Right hindlimb (tissue), 1 donor: ENCODE measurements around the gene IL1F10.

ENCODE experiments used
- DNase-seq: peaks from one replicate; pipeline ENCODE4 v3.0.0-alpha.2; 2018

Gene IL1F10

DNA sequence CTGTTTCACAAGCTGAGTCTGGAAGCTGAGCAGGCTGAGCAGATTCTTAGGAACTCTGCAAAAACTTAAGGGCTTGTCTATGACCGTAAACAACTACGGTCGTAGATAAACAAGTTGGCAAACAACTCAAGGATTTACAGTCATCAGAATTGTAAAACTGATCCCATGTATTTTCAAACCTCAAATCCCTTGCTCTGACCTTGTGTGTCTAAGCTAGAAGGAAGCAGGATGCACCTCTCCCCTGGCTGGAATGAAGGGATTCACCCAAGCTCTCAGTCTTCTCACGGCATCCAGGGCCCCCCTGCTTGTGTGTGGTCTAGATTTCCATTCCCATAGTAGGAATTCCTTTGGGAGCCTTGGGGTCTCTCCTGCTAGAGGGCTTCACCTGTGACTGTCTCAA, 47.2 kb downstream of the IL1F10 start:
- no peak for DNase-seq

DNA sequence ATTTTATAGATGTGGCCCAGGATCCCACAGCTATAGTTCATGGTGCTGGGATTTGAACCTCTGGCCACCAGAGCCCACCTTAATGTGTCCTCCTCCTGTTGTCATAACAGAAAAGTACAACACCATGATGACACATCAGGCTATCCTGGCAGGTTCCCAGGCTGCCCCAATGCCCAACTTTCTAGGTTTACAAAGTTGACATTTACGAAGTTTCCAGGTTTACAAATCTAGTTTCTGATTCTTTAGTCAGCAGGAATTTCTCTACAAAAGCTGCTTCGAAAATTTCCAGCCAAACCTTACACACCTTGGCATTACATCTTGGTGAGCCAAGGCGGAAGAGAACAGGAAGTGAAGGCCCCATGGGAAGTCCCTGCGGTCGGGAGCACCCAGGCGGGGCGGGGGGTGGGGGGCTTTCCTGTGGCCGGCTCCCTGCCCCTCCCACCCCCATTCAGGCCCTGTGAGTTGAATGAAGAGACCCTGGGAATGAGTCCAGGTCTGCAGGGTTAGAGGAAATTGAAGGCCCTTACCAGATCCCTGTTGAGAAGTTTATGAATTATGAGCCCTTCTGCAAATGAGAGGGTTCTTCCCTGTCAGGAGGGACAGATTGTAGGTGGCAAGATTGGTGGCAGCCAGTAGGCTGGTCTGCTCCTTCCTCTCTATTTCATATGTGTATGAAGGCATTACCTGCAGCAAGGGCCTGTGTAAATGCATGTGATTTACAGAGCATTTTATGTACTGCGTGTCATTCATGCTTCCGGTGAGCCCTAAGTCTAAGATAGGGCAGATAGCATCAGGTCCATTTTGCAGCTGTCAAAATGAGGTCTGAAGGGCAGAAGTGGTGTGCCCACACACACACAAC, 48.6 kb downstream of the IL1F10 start:
- DNase-seq, result no peak

DNA sequence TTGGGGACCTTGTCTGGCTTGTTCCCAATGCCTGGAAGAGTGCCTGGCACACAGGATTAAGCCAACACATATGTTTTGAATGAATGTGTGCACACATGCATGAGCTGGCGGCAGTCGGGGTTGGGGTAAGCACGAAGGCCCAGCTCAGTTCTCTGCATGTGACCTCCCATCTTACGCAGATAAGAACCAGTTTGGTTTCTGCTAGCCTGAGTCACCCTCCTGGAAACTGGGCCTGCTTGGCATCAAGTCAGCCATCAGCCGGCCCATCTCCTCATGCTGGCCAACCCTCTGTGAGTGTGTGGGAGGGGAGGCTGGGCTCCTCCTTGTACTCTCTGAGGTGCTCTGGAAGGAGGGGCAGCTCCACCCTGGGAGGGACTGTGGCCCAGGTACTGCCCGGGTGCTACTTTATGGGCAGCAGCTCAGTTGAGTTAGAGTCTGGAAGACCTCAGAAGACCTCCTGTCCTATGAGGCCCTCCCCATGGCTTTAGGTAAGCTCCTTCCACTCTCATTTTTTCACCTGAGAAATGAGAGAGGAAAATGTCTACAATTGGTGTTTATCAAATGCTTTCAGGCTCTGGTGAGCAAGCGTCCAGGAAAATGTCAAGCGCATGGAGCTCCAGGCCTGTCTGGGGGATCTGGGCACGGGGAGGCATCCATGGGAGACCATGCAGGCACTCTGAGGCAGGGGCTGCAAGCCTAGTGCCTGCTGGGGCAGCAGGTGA, 49.9 kb downstream of the IL1F10 start:
- peak; percentile 20 for DNase-seq

DNA sequence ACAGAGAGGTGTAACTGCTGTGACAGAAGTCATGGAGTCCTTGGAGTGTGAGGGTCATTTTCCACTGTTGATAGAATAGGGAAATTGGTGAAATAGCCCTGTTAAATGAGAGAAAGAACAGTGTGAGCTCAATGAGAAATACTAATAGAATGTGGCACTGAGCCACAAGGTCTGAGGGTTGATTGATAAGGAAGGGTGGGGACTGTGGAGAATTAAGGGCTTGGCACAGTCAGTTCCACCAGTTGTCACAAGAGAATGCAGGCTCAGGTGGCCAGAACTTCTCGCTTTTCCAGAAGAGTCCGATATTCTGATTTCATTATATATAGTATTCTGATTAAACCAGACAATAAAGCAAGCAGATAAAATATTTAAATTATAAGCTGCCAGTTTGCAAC, 50.5 kb downstream of the IL1F10 start:
- no peak for DNase-seq

DNA sequence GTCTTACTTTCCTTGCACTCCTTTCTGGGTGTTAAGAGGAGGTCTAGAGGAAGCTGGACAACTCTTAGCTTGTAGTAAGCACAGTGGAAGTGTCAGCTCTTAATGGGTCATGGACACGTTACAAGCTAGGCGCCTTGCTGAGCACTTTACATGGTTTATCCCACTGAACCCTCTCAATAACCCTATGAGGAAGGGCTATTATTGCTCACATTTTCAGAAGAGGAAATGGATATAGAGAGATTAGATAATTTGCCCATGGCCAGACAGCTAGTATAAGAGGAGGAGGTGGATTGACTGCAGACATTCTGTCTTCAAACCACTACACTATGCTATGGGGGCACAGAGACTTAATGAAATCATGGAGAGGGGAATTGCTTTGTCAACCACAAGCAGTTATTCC, 51.3 kb downstream of the IL1F10 start:
- DNase-seq, result no peak

DNA sequence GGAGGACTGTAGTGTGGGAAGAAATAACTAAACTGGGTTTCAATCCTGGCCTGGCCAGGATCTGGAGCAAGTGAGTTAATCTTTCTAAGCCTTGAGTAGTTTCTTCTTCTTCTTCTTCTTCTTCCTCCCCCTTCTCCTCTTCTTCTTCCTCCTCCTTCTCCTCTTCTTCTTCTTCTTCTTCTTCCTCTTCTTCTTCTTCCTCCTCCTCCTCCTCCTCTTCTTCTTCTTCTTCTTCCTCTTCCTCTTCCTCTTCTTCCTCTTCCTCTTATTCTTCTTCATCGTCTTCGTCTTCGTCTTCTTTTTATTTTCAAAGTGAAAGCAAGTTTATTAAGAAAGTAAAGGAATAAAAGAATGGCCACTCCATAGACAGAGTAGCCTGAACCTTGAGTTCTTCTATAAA, 53.1 kb downstream of the IL1F10 start:
- no peak for DNase-seq

DNA sequence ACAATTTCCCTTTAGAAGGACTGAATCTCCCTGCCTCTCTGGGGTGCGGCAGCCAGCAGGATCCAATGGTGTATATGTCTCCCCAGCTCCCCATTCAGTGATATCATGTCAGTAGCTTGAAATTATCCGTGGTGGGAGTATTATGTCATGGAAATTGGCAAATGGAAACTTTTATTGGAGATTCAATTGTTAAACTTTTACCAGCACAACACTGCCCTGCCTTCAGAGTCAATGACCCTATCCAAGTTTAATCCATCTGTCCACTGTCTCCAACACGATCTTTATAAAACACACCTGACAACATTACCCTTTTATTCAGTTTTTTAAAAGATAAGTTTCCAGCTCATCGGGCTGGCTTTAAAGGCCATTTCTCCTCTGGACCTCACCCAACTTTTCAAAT, 54.6 kb downstream of the IL1F10 start:
- DNase-seq, result no peak

DNA sequence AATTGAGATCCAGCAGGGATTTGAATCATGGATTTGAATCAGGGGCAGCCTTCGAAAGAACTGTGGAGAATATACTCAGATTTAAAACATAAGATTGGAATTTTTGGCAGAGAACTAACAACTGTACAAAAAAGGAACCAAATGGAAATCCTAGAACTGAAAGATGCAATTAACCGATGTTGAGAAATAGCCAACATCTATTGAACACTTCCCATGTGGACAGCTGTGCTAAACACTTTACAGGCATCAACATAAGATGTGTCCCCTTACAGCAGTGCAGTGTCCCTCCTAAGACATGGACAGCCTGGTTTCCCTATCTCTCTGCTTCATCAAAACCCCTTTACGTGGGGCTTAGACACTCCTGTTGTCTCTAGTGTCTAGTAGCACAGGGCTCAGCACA, 56.0 kb downstream of the IL1F10 start:
- DNase-seq, result no peak

DNA sequence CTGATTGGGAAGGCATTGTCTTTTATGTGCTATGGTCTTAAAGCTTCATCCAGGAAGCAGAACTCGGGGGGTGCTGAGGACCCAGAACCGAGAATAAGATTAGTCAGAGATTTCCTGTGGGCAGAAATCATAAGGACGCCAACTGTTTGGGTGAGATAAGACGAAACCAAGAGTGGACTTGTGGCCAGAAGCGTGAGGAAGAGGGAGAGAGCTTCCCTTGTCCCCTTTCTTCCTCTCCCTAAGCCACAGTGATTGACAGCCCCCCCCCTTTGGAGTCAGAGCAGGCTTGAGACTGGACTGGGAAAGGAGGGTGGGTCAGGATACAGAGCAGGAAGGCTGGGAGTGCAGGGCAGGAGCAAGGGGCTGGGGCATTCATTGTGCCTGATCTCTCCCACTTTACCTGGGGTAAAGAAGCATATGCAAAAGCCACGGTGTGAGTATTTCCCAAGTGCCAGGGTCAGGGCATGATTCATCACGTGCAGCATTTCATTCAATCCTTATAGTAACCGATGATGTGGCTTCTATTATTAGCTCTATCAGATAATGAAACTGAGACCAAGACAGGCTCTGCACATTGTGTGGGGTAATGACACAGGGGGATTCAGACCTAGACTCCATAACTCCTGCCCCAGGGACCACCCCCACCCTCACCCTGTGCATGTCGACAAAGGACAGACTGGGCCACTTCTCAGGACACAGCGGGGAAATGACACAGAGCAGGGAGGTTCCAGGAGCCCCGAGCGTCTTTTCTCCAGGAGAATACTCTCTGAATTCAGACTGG, 56.6 kb downstream of the IL1F10 start:
- DNase-seq, result no peak
